GM18520 (cell line): ENCODE data around the gene SEC62.
"Not testable (repeated sequence)": the region's sequence is repeated elsewhere in the genome, so short reads cannot be mapped to it uniquely, and the experiment has no call there.

Source experiments
- ATAC-seq: cut with Tn5 transposase; IDR thresholded peaks from one replicate; pipeline ENCODE4 v1.9.1; 2021; ENCODE audit not compliant: unreplicated experiment

Gene SEC62

DNA sequence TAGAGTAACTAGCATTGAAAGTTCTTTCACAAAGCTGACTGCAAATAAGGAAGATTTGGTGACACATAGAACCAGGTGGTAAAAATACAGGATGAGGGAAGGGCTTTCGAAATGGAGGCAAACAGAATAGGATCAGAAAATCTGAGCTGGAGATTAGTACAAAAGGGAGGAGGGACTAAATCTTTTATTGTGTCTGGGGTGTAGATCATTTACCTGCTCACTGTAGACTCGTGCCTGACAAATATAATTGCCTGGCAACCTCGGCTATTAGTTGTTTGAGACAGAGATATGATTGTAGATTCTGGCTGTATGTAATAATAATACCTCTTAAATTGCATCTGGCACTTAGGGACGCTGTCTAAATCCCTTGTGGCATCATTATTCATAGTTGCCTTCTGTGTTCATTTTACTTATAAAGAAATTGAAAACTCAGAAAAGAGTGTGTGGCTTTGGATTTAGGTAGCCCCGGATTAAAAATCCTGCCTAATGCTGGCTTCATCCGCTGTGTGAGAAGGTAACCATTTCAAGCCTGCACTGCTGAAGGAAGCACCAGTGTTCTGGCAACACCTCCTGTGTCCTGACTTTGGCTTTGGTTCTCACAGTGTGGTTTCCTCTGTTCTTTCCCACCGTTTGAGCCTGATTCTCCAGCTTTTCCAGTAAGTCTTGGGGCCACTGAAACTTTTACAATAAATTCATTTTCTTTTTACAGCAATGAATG is 46.2 kb downstream of the SEC62 start:
- no peak for ATAC-seq

DNA sequence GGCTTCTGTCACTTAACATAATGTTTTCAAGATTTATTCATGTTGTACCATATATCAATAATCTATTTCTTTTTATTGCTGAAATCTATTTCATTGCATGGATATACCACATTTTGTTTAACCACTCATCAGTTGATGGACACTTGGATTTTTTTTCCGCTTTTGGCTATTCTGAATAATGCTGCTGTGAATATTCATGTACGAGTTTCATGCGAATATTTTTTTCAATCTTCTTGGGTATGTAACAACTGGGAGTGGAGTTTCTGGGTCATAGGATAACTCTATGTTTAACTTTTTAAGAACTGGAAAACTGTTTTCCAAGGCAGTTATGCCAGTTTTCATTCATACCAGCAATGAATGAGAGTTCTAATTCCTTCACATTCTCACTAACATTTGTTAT is 49.5 kb downstream of the SEC62 start:
- no peak for ATAC-seq

DNA sequence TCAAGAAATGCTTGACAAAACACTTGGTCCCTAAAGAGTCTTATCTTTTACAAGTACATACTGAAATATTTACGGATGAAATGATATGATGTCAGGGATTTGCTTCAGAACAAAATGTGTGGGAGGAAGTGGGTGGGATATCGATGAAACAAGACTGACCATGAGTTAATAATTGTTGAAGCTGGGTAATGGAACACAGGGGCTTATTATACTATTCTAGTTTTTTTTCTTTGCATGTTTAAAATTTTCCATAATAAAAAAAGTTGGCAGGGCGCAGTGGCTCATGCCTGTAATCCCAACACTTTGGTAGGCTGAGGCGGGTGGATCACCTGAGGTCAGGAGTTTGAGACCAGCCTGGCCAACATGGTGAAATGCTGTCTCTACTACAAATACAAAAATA is 52.7 kb downstream of the SEC62 start:
- not testable (repeated sequence) for ATAC-seq

DNA sequence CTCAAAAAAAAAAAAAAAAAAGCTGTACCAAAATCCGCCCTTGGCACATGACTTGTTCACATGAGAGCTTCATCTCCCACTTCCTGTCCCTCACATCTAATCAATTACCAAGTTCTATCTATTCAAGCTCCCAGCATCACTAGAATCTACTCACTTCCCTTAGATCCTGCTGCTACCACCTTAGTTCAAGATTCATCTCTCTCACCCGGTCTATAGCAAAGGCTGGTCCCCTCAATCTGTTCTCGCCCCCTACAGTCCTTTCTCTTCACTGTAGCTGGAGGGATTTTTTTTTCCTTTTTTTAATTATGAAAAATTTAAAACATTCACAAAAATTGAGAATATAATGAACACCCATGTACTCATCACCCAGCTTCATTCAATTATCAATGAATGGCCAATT is 54.5 kb downstream of the SEC62 start:
- ATAC-seq, result no peak

DNA sequence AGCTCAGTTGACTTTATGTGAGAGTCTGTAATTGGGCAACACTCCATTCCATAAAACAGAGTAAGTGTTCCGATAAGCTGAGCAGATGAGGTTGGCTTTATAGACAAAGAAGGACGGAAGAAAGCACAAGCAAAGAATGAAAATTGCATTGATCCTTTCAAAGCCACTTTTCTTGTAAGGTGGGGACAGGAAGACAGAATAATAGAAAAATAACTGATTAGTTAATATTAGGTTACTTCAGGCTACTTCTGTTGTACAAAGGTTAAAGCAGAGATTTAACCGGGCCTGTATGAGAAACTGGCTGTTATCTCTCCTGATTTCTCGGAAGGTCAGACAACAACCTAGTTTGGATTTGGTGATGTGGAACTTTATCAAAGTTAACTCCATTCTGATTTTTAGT is 55.7 kb downstream of the SEC62 start:
- no peak for ATAC-seq

DNA sequence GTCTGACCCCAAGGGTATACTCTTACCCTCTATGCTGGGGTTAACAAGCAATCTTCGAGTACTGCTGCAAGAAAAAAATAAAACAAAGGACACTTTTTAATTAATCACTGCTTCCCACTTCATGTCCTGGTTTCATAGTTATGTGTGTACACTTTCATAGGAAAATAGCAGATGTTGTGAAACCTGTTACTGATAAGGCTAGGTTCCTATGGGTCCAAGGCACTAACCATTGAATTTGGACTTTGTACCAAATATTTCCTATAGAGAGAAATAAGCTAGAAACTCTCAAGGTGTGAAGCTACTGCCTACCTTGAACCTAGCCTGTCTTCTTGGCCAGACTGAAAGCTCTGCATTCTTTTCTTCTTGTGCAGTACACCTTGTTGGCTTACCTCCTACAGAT is 56.6 kb downstream of the SEC62 start:
- ATAC-seq, result no peak

DNA sequence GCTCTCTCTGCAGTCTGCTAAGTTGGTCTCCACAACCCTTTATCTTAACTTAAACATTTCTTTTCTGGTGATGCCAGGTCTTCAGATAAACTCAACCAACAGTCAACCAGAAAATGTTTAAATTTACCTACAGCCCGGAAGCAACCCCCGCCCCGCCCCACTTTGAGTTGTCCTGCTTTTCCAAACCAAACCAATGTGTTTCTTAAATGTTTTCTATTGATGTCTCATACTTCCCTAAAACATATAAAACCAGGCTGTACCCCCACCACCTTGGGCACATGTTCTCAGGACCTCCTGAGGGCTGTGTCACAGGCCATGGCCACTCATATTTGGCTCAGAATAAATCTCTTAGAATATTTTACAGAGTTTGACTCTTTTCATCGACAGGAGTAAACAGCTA is 58.0 kb downstream of the SEC62 start:
- ATAC-seq, result no peak

DNA sequence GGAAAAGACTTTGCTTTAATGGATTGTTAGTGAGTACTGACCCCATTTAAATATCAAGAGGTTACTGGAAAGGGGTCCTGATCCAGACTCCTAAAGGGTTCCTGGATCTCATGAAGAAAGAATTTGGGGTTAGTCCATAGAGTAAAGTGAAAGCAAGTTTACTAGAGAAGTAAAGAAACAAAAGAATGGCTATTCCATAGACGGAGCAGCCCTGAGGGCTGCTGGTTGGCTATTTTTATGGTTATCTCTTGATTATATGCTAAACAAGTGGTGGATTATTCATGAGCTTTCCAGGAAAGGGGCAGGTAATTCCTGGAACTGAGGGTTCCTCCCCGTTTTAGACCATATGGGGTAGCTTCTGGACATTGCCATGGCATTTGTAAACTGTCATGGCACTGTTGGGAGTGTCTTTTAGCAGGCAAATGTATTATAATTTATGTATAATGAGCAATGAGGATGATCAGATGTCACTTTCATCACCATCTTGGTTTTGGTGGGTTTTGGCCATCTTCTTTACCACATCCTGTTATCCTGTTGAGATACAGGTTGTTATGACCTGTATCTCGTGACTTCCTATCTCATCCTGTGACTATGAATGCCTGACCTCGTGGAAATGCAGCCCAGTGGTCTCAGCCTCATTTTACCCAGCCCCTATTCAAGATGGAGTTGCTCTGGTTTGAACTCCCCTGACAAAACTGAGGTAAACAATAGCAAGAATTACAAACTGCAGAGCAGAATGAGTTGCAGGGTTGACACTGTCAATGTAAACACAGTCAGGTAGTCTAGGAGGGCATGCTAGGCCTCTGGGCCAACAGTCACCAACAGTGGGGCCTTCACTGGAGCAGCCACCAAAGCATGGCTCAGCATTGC is 60.9 kb downstream of the SEC62 start:
- ATAC-seq, result no peak

DNA sequence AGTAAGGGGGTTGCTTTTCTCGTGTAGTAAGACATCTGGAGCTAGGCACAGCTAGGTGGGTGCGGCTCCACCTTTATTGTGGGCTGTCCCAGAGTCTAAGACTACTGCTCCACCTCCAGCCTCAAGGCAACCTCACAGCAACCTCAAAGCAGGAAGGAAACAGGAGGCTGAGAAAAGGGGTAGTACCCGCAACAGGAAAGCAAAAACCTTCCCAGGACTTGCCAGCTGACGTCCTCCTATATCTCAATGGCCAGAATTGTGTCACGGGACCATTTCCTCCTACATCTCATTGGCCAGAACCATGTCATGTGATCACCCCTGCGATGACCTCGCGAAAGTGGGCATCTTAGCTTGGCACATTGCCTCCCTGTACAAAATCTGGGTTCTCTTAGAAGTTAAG is 66.9 kb downstream of the SEC62 start:
- ATAC-seq, result no peak

DNA sequence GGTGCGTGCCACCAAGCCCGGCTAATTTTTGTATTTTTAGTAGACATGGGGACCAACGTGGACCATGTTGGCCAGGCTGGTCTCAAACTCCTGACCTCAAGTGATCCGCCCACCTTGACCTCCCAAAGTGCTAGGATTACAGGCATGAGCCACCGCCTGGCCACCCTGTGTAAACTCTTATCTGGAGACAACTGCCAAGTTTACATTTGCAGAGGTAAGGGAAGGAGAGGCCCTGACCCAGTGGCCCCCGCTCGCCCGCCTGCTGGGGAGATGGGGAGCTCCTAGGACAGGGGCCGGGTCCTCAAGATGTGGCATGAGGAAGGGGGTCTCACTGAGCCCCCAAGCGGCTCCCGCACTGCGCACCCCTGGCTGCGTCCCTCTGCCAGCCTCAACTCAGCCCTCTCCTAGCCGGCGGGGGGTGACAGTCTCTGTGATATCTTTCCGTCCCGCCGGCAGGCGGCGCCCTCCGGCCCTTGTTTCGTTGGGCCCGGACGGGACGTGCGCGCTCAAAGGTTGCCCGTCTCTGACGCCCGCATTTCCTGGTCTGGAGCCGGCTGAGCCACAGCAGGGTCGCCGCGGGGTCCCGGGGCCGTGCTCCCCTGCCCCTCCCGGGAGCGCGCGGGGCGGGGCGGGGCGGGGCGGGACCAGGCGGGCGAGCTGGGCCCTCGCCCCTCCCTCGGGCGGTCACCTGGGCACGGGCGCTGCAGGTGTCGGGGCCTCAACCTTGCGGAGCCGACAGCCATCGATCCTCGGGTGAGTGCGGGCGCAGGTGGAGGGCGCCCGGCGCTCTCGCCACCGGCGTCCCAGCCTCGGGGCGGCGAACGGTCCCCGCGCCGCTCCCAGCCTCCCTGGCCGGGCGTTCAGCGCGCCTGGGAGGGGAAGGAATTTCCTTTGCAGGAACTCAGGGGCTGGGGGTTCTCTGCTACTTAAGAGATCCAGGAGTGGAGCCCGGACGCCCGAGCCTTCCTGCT is 71.1 kb downstream of the SEC62 start, which contains the start of gene GPR160:
Gene GPR160 (plus strand): TSS at position 533 of the 971 bp plus-strand sequence. CDS start 45,978 bp downstream, outside the sequence.
- peak; percentile 74 for ATAC-seq

DNA sequence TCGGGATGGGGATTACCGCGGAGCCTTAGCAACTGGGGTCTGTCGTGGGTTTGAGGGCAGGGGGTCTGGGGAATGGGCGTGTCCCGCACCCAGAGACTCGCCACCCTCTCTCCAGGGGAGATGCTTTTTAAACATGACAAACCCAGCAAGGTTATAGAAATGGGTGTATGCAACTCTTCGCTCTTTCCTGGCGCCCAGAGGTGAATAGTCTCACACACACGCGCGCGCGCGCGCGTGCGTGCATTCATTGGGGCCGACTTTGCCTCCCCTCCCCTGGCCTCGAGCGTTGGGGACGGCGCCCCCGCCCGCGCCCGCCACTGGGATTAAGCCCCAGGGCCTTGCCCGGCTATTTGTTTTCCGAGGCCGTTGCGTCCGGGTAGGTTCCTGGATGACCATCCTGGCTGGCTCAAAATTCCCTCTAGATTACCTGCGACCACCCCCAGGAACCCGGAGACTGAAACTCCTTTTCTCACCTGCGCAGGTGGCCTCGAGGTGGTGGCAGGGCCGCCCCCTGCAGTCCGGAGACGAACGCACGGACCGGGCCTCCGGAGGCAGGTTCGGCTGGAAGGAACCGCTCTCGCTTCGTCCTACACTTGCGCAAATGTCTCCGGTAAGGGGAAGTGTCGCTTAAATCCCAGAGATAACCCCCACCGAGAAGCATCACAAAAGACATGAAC is 72.0 kb downstream of the SEC62 start:
- ATAC-seq, result no peak

DNA sequence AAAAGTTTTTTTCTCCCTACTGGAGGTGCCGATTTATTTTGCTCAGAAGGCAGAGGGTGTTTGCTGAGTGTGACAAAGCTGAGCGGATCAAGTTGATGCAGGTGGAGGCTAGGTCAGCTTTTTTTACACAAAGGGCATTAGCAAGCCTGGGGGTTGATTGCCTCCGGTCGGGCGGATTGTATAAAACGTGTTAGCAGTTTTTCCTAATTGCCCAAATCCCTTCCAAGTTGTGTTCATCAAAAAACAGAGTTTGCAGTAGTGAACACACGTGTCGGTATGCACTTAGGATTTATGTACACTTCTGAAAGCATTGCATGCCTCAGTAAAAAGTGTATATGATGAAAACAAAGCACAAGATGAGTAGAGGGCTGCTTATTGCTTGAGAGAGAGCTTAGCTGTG is 73.8 kb downstream of the SEC62 start:
- no peak for ATAC-seq

DNA sequence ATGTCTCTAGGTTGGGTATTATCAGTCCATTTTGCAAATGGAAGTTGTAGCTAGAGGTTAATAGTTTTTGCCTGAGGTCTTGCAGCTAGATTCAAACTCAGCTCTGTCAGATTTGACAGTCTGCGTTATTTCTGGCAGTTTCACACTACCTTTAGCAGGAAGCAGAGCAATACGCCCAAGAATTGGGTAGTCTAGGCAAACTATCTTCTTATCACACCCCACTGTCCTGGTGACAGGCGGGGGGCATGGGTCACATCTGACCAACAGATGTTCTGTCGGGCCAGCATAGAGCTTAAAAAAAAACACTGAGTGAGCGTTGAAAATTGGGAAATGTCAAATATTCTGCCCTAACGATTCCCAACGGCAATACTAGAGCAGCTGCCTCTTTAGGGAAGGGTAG is 76.9 kb downstream of the SEC62 start:
- no peak for ATAC-seq

DNA sequence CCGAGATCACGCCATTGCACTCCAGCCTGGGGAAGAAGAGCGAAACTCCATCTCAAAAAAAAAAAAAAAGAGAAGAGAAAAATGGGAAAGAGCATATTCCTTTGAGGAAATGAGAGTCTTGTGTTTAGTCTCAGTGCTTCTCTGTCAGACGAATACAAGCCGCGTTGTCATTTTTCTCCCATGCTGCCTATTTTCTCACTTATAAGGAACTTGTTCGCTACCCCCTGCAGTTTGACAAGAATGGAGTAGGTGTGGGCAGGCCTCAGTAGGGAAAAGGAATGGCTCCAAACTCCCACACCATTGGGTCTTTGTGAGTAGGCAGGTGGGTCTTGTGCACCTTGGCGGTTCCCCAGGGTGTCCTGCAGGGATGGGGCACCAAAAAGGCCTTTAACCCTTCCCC is 77.7 kb downstream of the SEC62 start:
- no peak for ATAC-seq

DNA sequence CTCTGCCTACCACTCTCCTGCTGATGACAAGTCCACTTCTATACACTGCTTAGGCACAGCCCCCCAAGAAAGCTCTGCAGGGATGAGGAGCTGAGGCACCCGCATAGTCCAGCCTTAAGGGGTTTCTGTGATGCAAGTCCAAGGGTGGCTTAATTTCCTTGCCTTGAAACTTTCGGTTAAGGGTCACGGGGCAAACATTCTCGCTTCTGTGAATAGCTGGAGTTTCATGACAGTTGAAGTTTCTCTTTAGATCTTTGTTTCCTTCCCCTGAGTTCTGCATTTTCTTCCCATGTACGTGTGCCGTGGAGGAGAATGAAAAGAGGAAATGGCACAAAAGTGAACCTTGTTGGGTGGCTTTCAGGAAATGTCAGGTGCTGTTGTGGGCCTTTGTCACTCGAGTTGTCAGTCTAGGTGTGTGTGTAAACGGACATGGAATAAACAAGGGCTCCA is 78.2 kb downstream of the SEC62 start:
- ATAC-seq, result peak; percentile 63

DNA sequence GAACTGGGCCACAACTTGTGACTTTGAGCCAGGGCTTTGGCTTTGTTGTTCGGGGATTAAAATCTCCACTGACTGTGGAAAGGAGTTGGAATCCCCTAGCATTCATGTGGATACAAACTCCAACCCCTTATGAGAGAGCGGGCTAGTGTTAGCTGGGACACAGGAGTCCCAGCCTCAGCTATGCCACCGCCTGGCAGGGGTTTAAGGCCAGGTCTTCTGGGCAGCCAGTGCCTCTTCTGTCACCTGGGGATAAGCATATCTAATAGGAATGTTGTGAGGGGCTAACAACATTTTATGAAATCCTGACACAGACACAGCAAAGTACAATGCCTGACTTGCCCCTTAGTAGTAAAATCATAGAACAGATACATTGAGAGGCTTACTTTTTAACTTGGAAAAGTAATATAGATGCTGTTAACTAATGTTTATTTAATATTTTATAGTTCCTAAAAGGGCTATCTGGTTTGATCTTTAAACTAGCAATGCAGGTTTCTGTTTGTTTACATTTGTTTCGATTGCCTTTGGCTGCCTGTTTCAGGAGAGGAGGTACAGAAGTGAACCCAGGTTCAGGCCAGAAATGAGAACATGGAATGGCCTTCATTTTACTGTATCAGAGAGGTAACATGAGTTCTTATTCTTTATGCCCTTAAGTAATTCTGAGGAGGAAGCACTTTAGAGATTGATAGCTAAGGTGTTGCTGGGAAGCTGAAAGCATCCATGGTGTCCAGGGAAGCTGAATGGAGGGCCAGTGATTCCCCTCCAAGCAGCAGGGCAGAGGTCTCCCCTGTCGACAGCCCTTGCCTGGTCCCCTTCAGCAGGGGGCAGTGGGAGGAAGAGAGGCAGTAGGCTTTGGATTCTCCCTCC is 79.9 kb downstream of the SEC62 start:
- no peak for ATAC-seq

DNA sequence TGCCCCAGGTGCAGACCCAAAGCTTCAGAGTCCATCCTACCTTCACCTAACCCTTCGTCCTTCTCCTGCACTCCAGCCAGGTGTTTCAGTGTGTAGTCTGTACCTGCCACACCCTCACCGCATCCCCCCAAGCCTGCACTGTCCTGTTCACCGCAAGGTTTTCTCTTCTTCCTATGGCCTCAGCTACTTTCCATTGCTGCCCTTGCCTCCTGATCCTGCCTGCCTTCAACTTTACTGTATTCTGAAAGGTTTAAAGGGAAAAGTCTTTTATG is 80.5 kb downstream of the SEC62 start:
- no peak for ATAC-seq
